Activated T-cell treated with anti-CD3 and anti-CD28 coated beads for 24 hours (primary cell): Measurements from ENCODE around the gene ZNRF2.
"Not testable (repeated sequence)": the region's sequence is repeated elsewhere in the genome, so short reads cannot be mapped to it uniquely, and the experiment has no call there.

ENCODE experiments used
- DNase-seq: peaks from one replicate; pipeline ENCODE4 v3.0.0-alpha.2; 2020; ENCODE audit warnings: low read depth

ZNRF2 gene

GRCh38 chr7:30290317-30290716, 5.9 kb downstream of the ZNRF2 start:
- DNase-seq: not testable (repeated sequence)

- DNase-seq: not testable (repeated sequence)
These were observed 8.1 kb downstream of the ZNRF2 start for GRCh38 chr7:30292416-30293038.

GRCh38 chr7:30296304-30296703, 11.9 kb downstream of the ZNRF2 start:
- DNase-seq: not testable (repeated sequence)

GRCh38 chr7:30297499-30297898, 13.1 kb downstream of the ZNRF2 start:
- DNase-seq: not testable (repeated sequence)

GRCh38 chr7:30298409-30298808, 14.0 kb downstream of the ZNRF2 start:
- DNase-seq: not testable (repeated sequence)

- DNase-seq: no peak
These were observed 17.4 kb downstream of the ZNRF2 start for GRCh38 chr7:30301751-30302150.

- DNase-seq: no peak
These were observed 18.4 kb downstream of the ZNRF2 start for GRCh38 chr7:30302656-30303311.

GRCh38 chr7:30303312-30304039, 19.1 kb downstream of the ZNRF2 start:
- no peak for DNase-seq

- DNase-seq: no peak
These were observed 19.9 kb downstream of the ZNRF2 start for GRCh38 chr7:30304177-30304884.

- DNase-seq: no peak
These were observed 22.6 kb downstream of the ZNRF2 start for GRCh38 chr7:30306976-30307375.

GRCh38 chr7:30308389-30308788, 24.0 kb downstream of the ZNRF2 start:
- DNase-seq: no peak

- DNase-seq: no peak
These were observed 24.9 kb downstream of the ZNRF2 start for GRCh38 chr7:30309302-30309701.

- no peak for DNase-seq
These were observed 25.5 kb downstream of the ZNRF2 start for GRCh38 chr7:30309842-30310435.

GRCh38 chr7:30310674-30311362, 26.4 kb downstream of the ZNRF2 start:
- no peak for DNase-seq

- DNase-seq: no peak
These were observed 27.8 kb downstream of the ZNRF2 start for GRCh38 chr7:30312178-30312577.

- no peak for DNase-seq
These were observed 29.0 kb downstream of the ZNRF2 start for GRCh38 chr7:30313348-30313747.

GRCh38 chr7:30313793-30314192, 29.4 kb downstream of the ZNRF2 start:
- DNase-seq: no peak

- no peak for DNase-seq
These were observed 31.2 kb downstream of the ZNRF2 start for GRCh38 chr7:30315589-30315988.

- no peak for DNase-seq
These were observed 36.0 kb downstream of the ZNRF2 start for GRCh38 chr7:30320392-30320791.

- DNase-seq: no peak
These were observed 36.9 kb downstream of the ZNRF2 start for GRCh38 chr7:30321089-30321881.

GRCh38 chr7:30321882-30322192, 37.4 kb downstream of the ZNRF2 start:
- DNase-seq: no peak
